HCT116 (cell line): ENCODE results near the gene PRM1. TPM values are rescaled to one million over a fixed set of nuclear protein-coding genes. Genes with fewer than 3 reads are reported as not detected.

ENCODE experiments used
- ATAC-seq: fragments of 200-7000 bp; cut with Tn5 transposase; 2 replicates; pipeline ENCODE4 v1.9.1; 2020; ENCODE audit warnings: mild to moderate bottlenecking, moderate library complexity
- BruUV-seq: library from RNA; stranded (reverse); fragments of 400-500 nt; replicated peaks from 2 replicates; lab custom pipeline; 2021; lab: Mats Ljungman, UMichigan
- CTCF ChIA-PET: fragments of 300-600 bp; sonication (Branson Sonifier 250); formaldehyde crosslinking; loops from one replicate; lab custom pipeline; 2021; ENCODE audit warnings: antibody characterized with exemption; lab: Charles Lee
- POLR2A ChIA-PET: fragments of 300-600, 350-600 bp; sonication (Branson Sonifier 250); formaldehyde crosslinking; loops from one replicate; lab custom pipeline; 2021; ENCODE audit warnings: antibody characterized with exemption; lab: Charles Lee
- RAD21 ChIA-PET, 2 experiments: fragments of 300-600 bp; sonication (Branson Sonifier 250); formaldehyde crosslinking; loops; one replicate each; lab custom pipeline; 2023; ENCODE audit warnings: low total read pairs in 2 of 2; ENCODE audit not compliant: uncharacterized antibody in 2 of 2, unreplicated experiment in 2 of 2, low non-redundant PET in 1 of 2; lab: Charles Lee
- DNase-seq: peaks from one replicate; pipeline ENCODE4 v3.0.0-alpha.2; 2010; ENCODE audit warnings: low read depth, low spot score
- H2AFZ ChIP-seq: fragments of 200-600 bp; shearing (Covaris generic), sonication (generic); 2 replicates; pipeline ENCODE4 v1.6.1; 2017; ENCODE audit warnings: low read depth, mixed run types, mixed read lengths, antibody characterized with exemption, low read length; ENCODE audit not compliant: poor library complexity, severe bottlenecking
- H3K27ac ChIP-seq: 2 replicates; pipeline ENCODE4 v1.5.1; 2012; ENCODE audit warnings: low read depth, low read length
- H3K27me3 ChIP-seq: fragments of 200-600 bp; sonication (generic); 2 replicates; pipeline ENCODE4 v1.6.1; 2016; ENCODE audit warnings: mixed run types, low read length, mixed read lengths; ENCODE audit not compliant: insufficient read depth
- H3K36me3 ChIP-seq, 2 experiments: fragments of 200-500 bp in 1 of 2; fragments of 200-600 bp in 1 of 2; sonication (Bioruptor generic) in 1 of 2; sonication (generic) in 1 of 2; 2 replicates each; pipeline versions ENCODE4 v1.5.1 to v1.6.1; 2014 to 2016; ENCODE audit warnings: low read length in 2 of 2, inconsistent platforms in 1 of 2, mixed read lengths in 1 of 2, mixed run types in 1 of 2; ENCODE audit not compliant: insufficient read depth in 2 of 2, control insufficient read depth in 1 of 2
- H3K4me1 ChIP-seq, 2 experiments: fragments of 200-600 bp in 1 of 2; sonication (generic) in 1 of 2; 2 replicates each; pipeline versions ENCODE4 v1.5.1 to v1.6.1; 2012 to 2017; ENCODE audit warnings: low read length in 2 of 2, inconsistent platforms in 1 of 2, mild to moderate bottlenecking in 1 of 2, mixed read lengths in 1 of 2, mixed run types in 1 of 2, moderate library complexity in 1 of 2; ENCODE audit not compliant: insufficient read depth in 2 of 2, control insufficient read depth in 1 of 2
- H3K4me2 ChIP-seq: fragments of 200-600 bp; sonication (generic); 2 replicates; pipeline ENCODE4 v1.6.1; 2017; ENCODE audit warnings: mixed run types, low read length, mixed read lengths
- H3K4me3 ChIP-seq, 2 experiments: fragments of 200-600 bp in 1 of 2; sonication (generic) in 1 of 2; replicated peaks in 1 of 2; 2 replicates each; pipeline ENCODE4 v1.5.1; 2011 to 2016; ENCODE audit warnings: low read length in 2 of 2, control low read depth in 1 of 2, low read depth in 1 of 2, mild to moderate bottlenecking in 1 of 2, mixed read lengths in 1 of 2, mixed run types in 1 of 2
- H3K79me2 ChIP-seq: fragments of 200-600 bp; sonication (generic); 2 replicates; pipeline ENCODE4 v1.6.1; 2017; ENCODE audit warnings: mild to moderate bottlenecking, mixed run types, low read length, moderate library complexity, mixed read lengths; ENCODE audit not compliant: insufficient read depth
- H3K9ac ChIP-seq: fragments of 200-600 bp; sonication (generic); 2 replicates; pipeline ENCODE4 v1.6.1; 2016; ENCODE audit warnings: low read length, mixed read lengths
- H3K9me2 ChIP-seq: fragments of 200-600 bp; sonication (generic), shearing (Covaris generic); 2 replicates; pipeline ENCODE4 v1.6.1; 2017; ENCODE audit warnings: mixed run types, mild to moderate bottlenecking, moderate library complexity; ENCODE audit not compliant: insufficient read depth
- H3K9me3 ChIP-seq, 2 experiments: fragments of 200-500 bp in 1 of 2; fragments of 200-600 bp in 1 of 2; sonication (Bioruptor generic) in 1 of 2; sonication (generic) in 1 of 2; 2 replicates each; pipeline ENCODE4 v1.6.1; 2014 to 2017; ENCODE audit warnings: low read length in 2 of 2, mixed read lengths in 2 of 2, inconsistent platforms in 1 of 2, low read depth in 1 of 2, mild to moderate bottlenecking in 1 of 2, mixed run types in 1 of 2, moderate library complexity in 1 of 2; ENCODE audit not compliant: control insufficient read depth in 1 of 2, insufficient read depth in 1 of 2
- H4K20me1 ChIP-seq: fragments of 200-600 bp; sonication (generic), shearing (Covaris generic); 2 replicates; pipeline ENCODE4 v1.6.1; 2017; ENCODE audit warnings: mixed run types, mild to moderate bottlenecking, moderate library complexity; ENCODE audit not compliant: insufficient read depth
- ATF3 ChIP-seq: IDR thresholded peaks from 2 replicates; pipeline ENCODE4 v1.6.1; 2012
- EGR1 ChIP-seq: IDR thresholded peaks from 2 replicates; pipeline ENCODE4 v1.6.1; 2012; ENCODE audit warnings: low read depth
- EZH2 ChIP-seq: fragments of 200-600 bp; sonication (generic); IDR thresholded peaks from 2 replicates; pipeline ENCODE4 v1.6.1; 2017; ENCODE audit warnings: antibody characterized with exemption, mixed run types
- FOSL1 ChIP-seq: IDR thresholded peaks from 2 replicates; pipeline ENCODE4 v1.6.1; 2012; ENCODE audit warnings: low read depth
- POLR2A ChIP-seq: IDR thresholded peaks from 2 replicates; pipeline ENCODE4 v1.7.0; 2011; ENCODE audit warnings: borderline replicate concordance; ENCODE audit not compliant: insufficient read depth, insufficient read length; ENCODE audit errors: extremely low read depth
- POLR2AphosphoS5 ChIP-seq: IDR thresholded peaks from 2 replicates; pipeline ENCODE4 v1.6.1; 2011; ENCODE audit warnings: mild to moderate bottlenecking, low read depth, low read length, moderate library complexity
- RAD21 ChIP-seq: IDR thresholded peaks from 2 replicates; pipeline ENCODE4 v1.6.1; 2012; ENCODE audit warnings: low read depth, mild to moderate bottlenecking
- REST ChIP-seq: IDR thresholded peaks from 2 replicates; pipeline ENCODE4 v1.6.1; 2012; ENCODE audit warnings: low read depth
- SIN3A ChIP-seq: IDR thresholded peaks from 2 replicates; pipeline ENCODE4 v1.6.1; 2012; ENCODE audit warnings: low read depth
- YY1 ChIP-seq: IDR thresholded peaks from 2 replicates; pipeline ENCODE4 v1.6.1; 2011; ENCODE audit warnings: low read length, low read depth, moderate library complexity, mild to moderate bottlenecking; ENCODE audit not compliant: insufficient replicate concordance; ENCODE audit errors: extremely low read depth
- ZFX ChIP-seq: fragments of 450-650 bp; IDR thresholded peaks from 2 replicates; pipeline ENCODE4 v1.6.1; 2017
- ZNF274 ChIP-seq: fragments of 200-500 bp; sonication (Bioruptor generic); IDR thresholded peaks from 2 replicates; pipeline ENCODE4 v1.6.1; 2014; ENCODE audit warnings: mild to moderate bottlenecking, low read depth, low read length, inconsistent platforms
- intact Hi-C: fragments of 100-400 bp; cut with micrococcal nuclease; formaldehyde crosslinking; loops from 2 replicates; pipeline ENCODE4 v1.10.0; 2022
- microRNA-seq: library from miRNA; unstranded; fragments of <30 nt; microRNA quantifications from one replicate; pipeline ENCODE4, GENCODE V29; 2016; ENCODE audit warnings: borderline number of aligned reads
- total RNA-seq: library from RNA; stranded (reverse); gene quantifications from one replicate; pipeline ENCODE4 v1.2.1, GENCODE V29; 2021; ENCODE audit not compliant: unreplicated experiment

The PRM1 gene
- total RNA-seq, 1 experiment from 2014 or later, result not detected

GRCh38 chr16:11231367-11231970 is 49.7 kb downstream of the PRM1 start:
- Histone ChIP-seq H3K27me3 (no peaks in the 10 kb centered on the region), H3K27ac (no peak overlapping the region), H3K36me3 (no peaks in the 10 kb centered on the region), H3K79me2 (no peaks in the 10 kb centered on the region), H3K4me2 (no peak overlapping the region), H3K4me1 (peaks cover 4 to 5% of the 10 kb centered on the region in 2 experiments; a peak in 2 of 4 replicates), H3K9ac (no peak overlapping the region), H3K9me3 (no peaks in the 10 kb centered on the region), H2AFZ (no peak overlapping the region), H3K9me2 (no peaks in the 10 kb centered on the region), H4K20me1 (no peaks in the 10 kb centered on the region), H3K4me3 (no peak overlapping the region)
- RAD21 ChIA-PET, result no interaction called here
- BruUV-seq, result no TSS peak
- intact Hi-C loops, result no loop called here
- POLR2A ChIA-PET, result no interaction called here
- CTCF ChIA-PET, result no interaction called here
- ATAC-seq, result no peak
- no peak for DNase-seq
- TF ChIP-seq YY1 (no peak), RAD21 (no peak), POLR2A (no peak), EGR1 (no peak), ZFX (no peak), REST (no peak), EZH2 (no peak), FOSL1 (no peak), POLR2AphosphoS5 (no peak), ZNF274 (no peak), ATF3 (no peak), SIN3A (no peak)
- TF ChIP-seq, all 23 proteins: peak for 0

Small RNA genes lying within 50 kb of the gene (microRNA-seq; reads per million reads assigned to microRNA genes)
- not detected for gene MIR548H2

Other genes with a start within 250 kb of the PRM1 start
- gene SOCS1, start 25.1 kb downstream of the PRM1 start, total RNA-seq, result 4.9 TPM
- gene TNP2, start 12.0 kb downstream of the PRM1 start, total RNA-seq, result not detected
- gene PRM3, start 7.7 kb downstream of the PRM1 start, total RNA-seq, result not detected
- gene PRM2, start 4.8 kb downstream of the PRM1 start, total RNA-seq, result not detected
- gene RMI2, start 64.1 kb upstream of the PRM1 start, total RNA-seq, result 19.9 TPM